Measurements from ENCODE around the gene SAXO1.

SAXO1 gene

GRCh38 chr9:18922161-18922885 lies 110.7 kb downstream of the SAXO1 start:
- Mint-ChIP-seq H3K27me3 (no peaks in the 10 kb centered on the region), H3K27ac (no peak overlapping the region), H3K36me3 (ENCODE audit: low read depth) (no peaks in the 10 kb centered on the region), H3K9me3 (no peaks in the 10 kb centered on the region), H3K4me1 (no peaks in the 10 kb centered on the region), H3K4me3 (no peak overlapping the region)
- no peak for DNase-seq
- no peak for ATAC-seq

- DNase-seq (no peak), ATAC-seq (no peak)
- H3K4me1 Mint-ChIP-seq: no peaks in the 10 kb centered on the region
- H3K4me3 Mint-ChIP-seq: no peak overlapping the region
- H3K27me3 Mint-ChIP-seq: no peaks in the 10 kb centered on the region
- H3K27ac Mint-ChIP-seq: no peak overlapping the region
- no peaks in the 10 kb centered on the region for H3K36me3 Mint-ChIP-seq (ENCODE audit: low read depth)
- H3K9me3 Mint-ChIP-seq: no peaks in the 10 kb centered on the region
Observed at GRCh38 chr9:18921366-18922075, 111.5 kb downstream of the SAXO1 start.

GRCh38 chr9:18920141-18921084 lies 112.6 kb downstream of the SAXO1 start:
- no peak overlapping the region for H3K27ac Mint-ChIP-seq
- no peak overlapping the region for H3K4me3 Mint-ChIP-seq
- no peaks in the 10 kb centered on the region for H3K36me3 Mint-ChIP-seq (ENCODE audit: low read depth)
- H3K9me3 Mint-ChIP-seq: no peaks in the 10 kb centered on the region
- ATAC-seq: no peak
- H3K4me1 Mint-ChIP-seq: no peaks in the 10 kb centered on the region
- no peaks in the 10 kb centered on the region for H3K27me3 Mint-ChIP-seq
- no peak for DNase-seq

GRCh38 chr9:18911714-18912342 lies 121.2 kb downstream of the SAXO1 start:
- Mint-ChIP-seq H3K9me3 (no peaks in the 10 kb centered on the region), H3K27me3 (no peaks in the 10 kb centered on the region), H3K36me3 (ENCODE audit: low read depth) (no peaks in the 10 kb centered on the region), H3K4me1 (no peaks in the 10 kb centered on the region), H3K27ac (no peak overlapping the region), H3K4me3 (no peak overlapping the region)
- no peak for ATAC-seq
- no peak for DNase-seq

GRCh38 chr9:18910916-18911315 lies 122.1 kb downstream of the SAXO1 start:
- no peak for DNase-seq
- Mint-ChIP-seq H3K27me3 (no peaks in the 10 kb centered on the region), H3K9me3 (no peaks in the 10 kb centered on the region), H3K36me3 (ENCODE audit: low read depth) (no peaks in the 10 kb centered on the region), H3K4me3 (no peak overlapping the region), H3K4me1 (no peaks in the 10 kb centered on the region), H3K27ac (no peak overlapping the region)
- ATAC-seq: no peak

- H3K27me3 Mint-ChIP-seq: no peaks in the 10 kb centered on the region
- H3K4me1 Mint-ChIP-seq: no peaks in the 10 kb centered on the region
- DNase-seq (no peak), ATAC-seq (no peak)
- H3K9me3 Mint-ChIP-seq: no peaks in the 10 kb centered on the region
- H3K27ac Mint-ChIP-seq: no peak overlapping the region
- no peaks in the 10 kb centered on the region for H3K36me3 Mint-ChIP-seq (ENCODE audit: low read depth)
- H3K4me3 Mint-ChIP-seq: no peak overlapping the region
Observed at GRCh38 chr9:18910435-18910834, 122.6 kb downstream of the SAXO1 start.

- DNase-seq: no peak
- Mint-ChIP-seq H3K27me3 (no peaks in the 10 kb centered on the region), H3K9me3 (no peaks in the 10 kb centered on the region), H3K36me3 (ENCODE audit: low read depth) (no peaks in the 10 kb centered on the region), H3K4me1 (no peaks in the 10 kb centered on the region), H3K27ac (no peak overlapping the region), H3K4me3 (no peak overlapping the region)
- peak; percentile 9 for ATAC-seq
Observed at GRCh38 chr9:18909140-18910018, 123.6 kb downstream of the SAXO1 start.

- Mint-ChIP-seq H3K27me3 (no peaks in the 10 kb centered on the region), H3K4me3 (no peak overlapping the region), H3K9me3 (no peaks in the 10 kb centered on the region), H3K27ac (no peak overlapping the region), H3K4me1 (no peaks in the 10 kb centered on the region), H3K36me3 (ENCODE audit: low read depth) (no peaks in the 10 kb centered on the region)
- ATAC-seq (no peak), DNase-seq (no peak)
Observed at GRCh38 chr9:18907927-18908625, 124.9 kb downstream of the SAXO1 start.

- Mint-ChIP-seq H3K27ac (no peak overlapping the region), H3K27me3 (no peaks in the 10 kb centered on the region), H3K36me3 (ENCODE audit: low read depth) (no peaks in the 10 kb centered on the region), H3K4me1 (no peaks in the 10 kb centered on the region), H3K9me3 (peaks cover 9% of the 10 kb centered on the region), H3K4me3 (no peak overlapping the region)
- DNase-seq (no peak), ATAC-seq (peak; percentile 48)
Observed at GRCh38 chr9:18906656-18907395, 126.2 kb downstream of the SAXO1 start.

GRCh38 chr9:18905883-18906629 lies 127.0 kb downstream of the SAXO1 start:
- ATAC-seq (no peak), DNase-seq (no peak)
- H3K36me3 Mint-ChIP-seq (ENCODE audit: low read depth): no peaks in the 10 kb centered on the region
- peaks cover 9% of the 10 kb centered on the region for H3K9me3 Mint-ChIP-seq
- H3K27me3 Mint-ChIP-seq: no peaks in the 10 kb centered on the region
- H3K27ac Mint-ChIP-seq: no peak overlapping the region
- no peaks in the 10 kb centered on the region for H3K4me1 Mint-ChIP-seq
- no peak overlapping the region for H3K4me3 Mint-ChIP-seq

- H3K9me3 Mint-ChIP-seq: peaks cover 9% of the 10 kb centered on the region
- H3K27me3 Mint-ChIP-seq: no peaks in the 10 kb centered on the region
- no peaks in the 10 kb centered on the region for H3K4me1 Mint-ChIP-seq
- DNase-seq (no peak), ATAC-seq (no peak)
- no peaks in the 10 kb centered on the region for H3K36me3 Mint-ChIP-seq (ENCODE audit: low read depth)
- no peak overlapping the region for H3K4me3 Mint-ChIP-seq
- H3K27ac Mint-ChIP-seq: no peak overlapping the region
Observed at GRCh38 chr9:18905028-18905882, 127.8 kb downstream of the SAXO1 start.

Measured in activated naive CD8-positive, alpha-beta T cell treated with anti-CD3 and anti-CD28 coated beads, Interleukin-2, amount 50 U/mL, for 24 hours (primary cell).